Heart right ventricle (tissue), 16 donors: ENCODE measurements around the gene REXO4. TPM values are rescaled to one million over a fixed set of nuclear protein-coding genes. Genes with fewer than 3 reads are reported as not detected.
"Not testable (repeated sequence)": the region's sequence is repeated elsewhere in the genome, so short reads cannot be mapped to it uniquely, and the experiment has no call there.

Source experiments
- ATAC-seq, 8 donors: fragments of 200-7000 bp; cut with Tn5 transposase; one replicate each; pipeline ENCODE4 v1.9.1; 2020; ENCODE audit warnings: mild to moderate bottlenecking in 8 of 8, moderate library complexity in 8 of 8, moderate number of reproducible peaks in 1 of 8
- DNase-seq, 2 donors: peaks; one replicate each; pipeline ENCODE4 v3.0.0-alpha.2; 2020
- H3K27ac ChIP-seq, 10 donors: fragments of 200-600 bp; sonication (generic) in 2 of 10; one replicate each; pipeline versions ENCODE4 v1.5.0 to v1.8.0; 2020 to 2022; ENCODE audit warnings: mild to moderate bottlenecking in 3 of 10
- H3K27me3 ChIP-seq, 7 donors: fragments of 200-600 bp; one replicate each; pipeline ENCODE4 v1.8.0; 2021 to 2022; ENCODE audit warnings: mild to moderate bottlenecking in 2 of 7
- H3K36me3 ChIP-seq, 9 donors: fragments of 200-600 bp; sonication (generic) in 1 of 9; one replicate each; pipeline versions ENCODE4 v1.5.0 to v1.8.0; 2020 to 2022; ENCODE audit warnings: mild to moderate bottlenecking in 2 of 9
- H3K4me1 ChIP-seq, 9 donors: fragments of 200-600 bp; sonication (generic) in 1 of 9; one replicate each; pipeline versions ENCODE4 v1.5.0 to v1.8.0; 2020 to 2022; ENCODE audit warnings: mild to moderate bottlenecking in 4 of 9
- H3K4me3 ChIP-seq, 10 donors: fragments of 200-600 bp; sonication (generic) in 2 of 10; one replicate each; pipeline versions ENCODE4 v1.5.0 to v1.8.0; 2020 to 2022; ENCODE audit warnings: mild to moderate bottlenecking in 7 of 10, moderate library complexity in 2 of 10
- H3K9me3 ChIP-seq, 11 donors: fragments of 200-600 bp in 10 of 11; sonication (generic) in 2 of 11; one replicate each; pipeline versions ENCODE4 v1.5.0 to v1.8.0; 2013 to 2022; ENCODE audit warnings: mild to moderate bottlenecking in 2 of 11, control low read depth in 1 of 11, moderate library complexity in 1 of 11
- CTCF ChIP-seq, 9 donors: fragments of 200-600 bp; sonication (generic) in 2 of 9; IDR thresholded peaks; one replicate each; pipeline versions ENCODE4 v1.5.0 to v1.8.0; 2021 to 2022; ENCODE audit warnings: antibody characterized with exemption in 9 of 9, mild to moderate bottlenecking in 5 of 9, moderate library complexity in 1 of 9
- WGBS, 2 donors: extraction: QIAGEN DNeasy Blood & Tissue Kit; methylation state at CpG; one replicate each; pipeline ENCODE4 v1.1.7; 2013; ENCODE audit warnings: inconsistent platforms in 1 of 2; 5-methylcytosine and 5-hydroxymethylcytosine counted together
- intact Hi-C, 10 donors: fragments of 100-400 bp; cut with DNase I; formaldehyde crosslinking; loops; one replicate each; pipeline versions ENCODE4 v1.11.1 to v1.14.2; 2022
- polyA plus RNA-seq, 2 donors: library from polyadenylated mRNA; stranded (reverse); fragments of 200-250 nt; gene quantifications; one replicate each; pipeline ENCODE4 v1.2.3, GENCODE V29; 2013
- total RNA-seq, 10 donors: library from RNA; stranded (reverse); fragmentation: NEBNext Ultra II Directional in 3 of 10; extraction: Animal tissue kit (Norgen Biotek cat#: 25700) in 3 of 10; gene quantifications; one replicate each; pipeline versions ENCODE4 v1.2.1 to v1.2.4, GENCODE V29; 2021 to 2023
- donor health status: Arrhythmogenic right ventricular cardiomyopathy.
- donor health status: ischemic (EF 13 %, LVEDD 7.1; RV severe dilation, severe dysfunction).
- donor health status: healthy with polysubstance abuse.
- donor health status: DM: no; HTN: yes; CAD: no.
- donor health status: DM: no; HTN: no; CAD: no.
- donor health status: ischemic (EF 25% LVEDD 6.9; RV normal size, moderate dysfunction).
- donor health status: ischemic (EF 25% LVEDD 5.7; RV mildly dilated, moderate dysfunction).
- donor health status: healthy.
- donor health status: DM: yes; HTN: yes; CAD: no.
- donor health status: Ischemic cardiomyopathy.
- donor health status: ischemic (EF 35%, LVEDD 5.7; RV mildly dilated, moderate dysfunction).
- donor health status: nonischemic (EF 11% LVEDD 7.7; RV severe dilation, severe dysfunction).
- donor health status: DM: yes; HTN: yes; CAD: no.
- donor health status: PGD.
- donor health status: ischemic (EF 29% LVEDD 5.4; RV normal size, mild dysfunction).
- donor health status: nonischemic (EF 23%, LVEDD 6.1; RV moderate dilation, normal function).

Gene REXO4
- total and polyA plus RNA-seq, 12 donors: 9.3 to 20.8 (median 11.4) TPM

GRCh38 chr9:133393399-133393798, 24.4 kb downstream of the REXO4 start:
- H3K36me3 ChIP-seq: no peaks in the 10 kb centered on the region
- intact Hi-C loops: no loop called here
- WGBS, 2 donors: 84 to 90% methylated on average over 3 of the region's 3 CpGs
- H3K27me3 ChIP-seq: peaks cover 0 to 36% (median 7%) of the 10 kb centered on the region in 7 donors
- H3K27ac ChIP-seq: no peak overlapping the region
- no peak for TF ChIP-seq CTCF (IDR thresholded peaks at IDR 0.05)
- no peak for DNase-seq
- no peaks in the 10 kb centered on the region for H3K9me3 ChIP-seq
- no peak for ATAC-seq
- no peaks in the 10 kb centered on the region for H3K4me1 ChIP-seq
- H3K4me3 ChIP-seq: no peak overlapping the region

GRCh38 chr9:133392308-133392707, 25.5 kb downstream of the REXO4 start:
- WGBS, 2 donors: 93 to 97% methylated on average over 3 of the region's 3 CpGs
- H3K27me3 ChIP-seq: peaks cover 0 to 36% (median 7%) of the 10 kb centered on the region in 7 donors
- ATAC-seq, H3K4me1 ChIP-seq, H3K4me3 ChIP-seq, DNase-seq, intact Hi-C loops, H3K36me3 ChIP-seq, H3K9me3 ChIP-seq, H3K27ac ChIP-seq: not testable (repeated sequence)

GRCh38 chr9:133391449-133391848, 26.4 kb downstream of the REXO4 start:
- intact Hi-C loops, H3K27ac ChIP-seq, H3K4me3 ChIP-seq, H3K4me1 ChIP-seq, H3K9me3 ChIP-seq, H3K36me3 ChIP-seq, ATAC-seq, DNase-seq: not testable (repeated sequence)
- WGBS, 2 donors: 43 to 62% methylated on average over 2 to 3 of the region's 4 CpGs
- peaks cover 0 to 31% (median 7%) of the 10 kb centered on the region in 7 donors for H3K27me3 ChIP-seq

DNA sequence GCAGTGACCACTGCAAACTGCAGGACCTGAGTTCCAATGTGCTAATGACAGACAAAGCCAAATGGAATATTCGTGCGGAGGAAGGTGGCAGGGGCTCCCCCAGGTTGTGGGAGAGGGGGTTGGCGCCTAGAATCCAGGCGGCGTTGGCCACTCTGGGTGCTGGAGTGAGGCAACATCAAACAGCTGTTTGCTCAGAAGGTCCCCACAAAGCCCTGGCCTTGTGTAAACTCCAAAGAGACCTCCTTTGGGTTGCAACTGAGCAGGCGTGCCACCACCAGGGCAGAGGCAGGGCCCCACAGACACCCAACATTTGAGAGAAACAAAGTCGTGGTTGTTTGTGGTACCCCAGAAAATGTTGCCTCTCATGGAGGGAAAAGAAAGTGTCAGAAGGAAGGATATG, 27.1 kb downstream of the REXO4 start:
- H3K4me1 ChIP-seq: no peaks in the 10 kb centered on the region
- no peak overlapping the region for H3K4me3 ChIP-seq
- H3K27ac ChIP-seq: no peak overlapping the region
- DNase-seq (no peak), ATAC-seq (no peak)
- TF ChIP-seq CTCF (IDR thresholded peaks at IDR 0.05): no peak
- H3K36me3 ChIP-seq: no peaks in the 10 kb centered on the region
- intact Hi-C loops: no loop called here
- H3K27me3 ChIP-seq: peaks cover 0 to 25% (median 7%) of the 10 kb centered on the region in 7 donors
- no peaks in the 10 kb centered on the region for H3K9me3 ChIP-seq
- 83 to 88% methylated on average over 7 of the region's 7 CpGs for WGBS, 2 donors

- no peak for TF ChIP-seq CTCF (IDR thresholded peaks at IDR 0.05)
- Histone ChIP-seq H3K36me3 (no peaks in the 10 kb centered on the region), H3K27ac (no peak overlapping the region), H3K4me1 (no peaks in the 10 kb centered on the region), H3K9me3 (no peaks in the 10 kb centered on the region), H3K4me3 (no peak overlapping the region), H3K27me3 (peaks cover 0 to 20% (median 7%) of the 10 kb centered on the region in 7 donors)
- DNase-seq (no peak), ATAC-seq (no peak)
- intact Hi-C loops: no loop called here
- 86 to 90% methylated on average over 13 of the region's 13 CpGs for WGBS, 2 donors
Observed at GRCh38 chr9:133389562-133389961, 28.2 kb downstream of the REXO4 start.
